IMR-90 (cell line): ENCODE results near the gene MICAL3. TPM values are rescaled to one million over a fixed set of nuclear protein-coding genes. Genes with fewer than 3 reads are reported as not detected.

ENCODE experiments used
- ATAC-seq: fragments of 200-7000 bp; cut with Tn5 transposase; 2 replicates; pipeline ENCODE4 v1.9.1; 2020; ENCODE audit warnings: low read depth, mild to moderate bottlenecking, moderate library complexity
- BruUV-seq: library from RNA; stranded (reverse); fragments of 400-500 nt; replicated peaks from 2 replicates; lab custom pipeline; 2021; lab: Mats Ljungman, UMichigan
- CTCF ChIA-PET: fragments of 300-600 bp; formaldehyde crosslinking; extraction: SDS; loops from one replicate; lab custom pipeline; 2021; ENCODE audit warnings: antibody characterized with exemption; lab: Yijun Ruan, JAX
- POLR2A ChIA-PET: fragments of 300-600 bp; sonication (Branson Sonifier 250); formaldehyde crosslinking; loops from one replicate; lab custom pipeline; 2022; ENCODE audit warnings: antibody characterized with exemption; ENCODE audit not compliant: unreplicated experiment; lab: Charles Lee
- DNase-seq: peaks from one replicate; pipeline ENCODE4 v3.0.0; 2013
- H2AFZ ChIP-seq: replicated peaks from 2 replicates; pipeline ENCODE3; 2013; ENCODE audit warnings: low read length, mild to moderate bottlenecking; ENCODE audit not compliant: poor library complexity
- H2AK5ac ChIP-seq: 2 replicates; pipeline ENCODE4 v1.6.1; 2013; ENCODE audit warnings: low read depth, low read length, inconsistent platforms
- H2AK9ac ChIP-seq: replicated peaks from 2 replicates; pipeline ENCODE3; 2013; ENCODE audit warnings: mild to moderate bottlenecking, low read depth, low read length, moderate library complexity; ENCODE audit not compliant: poor library complexity
- H2BK120ac ChIP-seq: 2 replicates; pipeline ENCODE4 v1.6.1; 2013; ENCODE audit warnings: low read depth, low read length, inconsistent platforms
- H2BK15ac ChIP-seq: 3 replicates; pipeline ENCODE4 v1.6.1; 2013; ENCODE audit warnings: low read depth, low read length, inconsistent platforms
- H2BK20ac ChIP-seq: 2 replicates; pipeline ENCODE4 v1.6.1; 2013; ENCODE audit warnings: low read depth, mild to moderate bottlenecking, inconsistent platforms, low read length, moderate library complexity
- H2BK5ac ChIP-seq: 2 replicates; pipeline ENCODE4 v1.6.1; 2013; ENCODE audit warnings: mild to moderate bottlenecking, low read depth, low read length, inconsistent platforms; ENCODE audit not compliant: poor library complexity, severe bottlenecking
- H3K14ac ChIP-seq: replicated peaks from 2 replicates; pipeline ENCODE4 v1.6.1; 2013; ENCODE audit warnings: low read depth, low read length, inconsistent platforms
- H3K18ac ChIP-seq: 2 replicates; pipeline ENCODE4 v1.6.1; 2013; ENCODE audit warnings: low read depth, low read length, control low read depth
- H3K23ac ChIP-seq: 2 replicates; pipeline ENCODE4 v1.6.1; 2013; ENCODE audit warnings: low read depth, low read length, inconsistent platforms
- H3K27ac ChIP-seq: 2 replicates; pipeline ENCODE4 v1.5.1; 2013; ENCODE audit warnings: mild to moderate bottlenecking, control low read depth, low read length; ENCODE audit not compliant: insufficient read depth
- H3K27me3 ChIP-seq: 2 replicates; pipeline ENCODE4 v1.6.1; 2013; ENCODE audit warnings: low read length; ENCODE audit not compliant: control insufficient read depth, insufficient read depth
- H3K36me3 ChIP-seq: 2 replicates; pipeline ENCODE4 v1.6.1; 2013; ENCODE audit warnings: low read length, mixed read lengths; ENCODE audit not compliant: control insufficient read depth, insufficient read depth
- H3K4ac ChIP-seq: 2 replicates; pipeline ENCODE4 v1.6.1; 2013; ENCODE audit warnings: low read depth, low read length, inconsistent platforms
- H3K4me1 ChIP-seq: 2 replicates; pipeline ENCODE4 v1.6.1; 2013; ENCODE audit warnings: low read length, mixed read lengths; ENCODE audit not compliant: control insufficient read depth, insufficient read depth
- H3K4me2 ChIP-seq: 2 replicates; pipeline ENCODE4 v1.6.1; 2013; ENCODE audit warnings: low read depth, mild to moderate bottlenecking, control low read depth, low read length, moderate library complexity
- H3K4me3 ChIP-seq: 2 replicates; pipeline ENCODE4 v1.5.1; 2013; ENCODE audit warnings: low read depth, mild to moderate bottlenecking, control low read depth, low read length, moderate library complexity; ENCODE audit not compliant: insufficient read depth
- H3K56ac ChIP-seq: 2 replicates; pipeline ENCODE4 v1.6.1; 2013; ENCODE audit warnings: low read length, inconsistent platforms; ENCODE audit not compliant: insufficient read depth; ENCODE audit errors: extremely low read depth
- H3K79me1 ChIP-seq, 2 experiments: 2 replicates each; pipeline ENCODE4 v1.6.1; 2013; ENCODE audit warnings: low read length in 2 of 2, inconsistent platforms in 1 of 2, low read depth in 1 of 2
- H3K9ac ChIP-seq: 2 replicates; pipeline ENCODE4 v1.6.1; 2013; ENCODE audit warnings: low read depth, low read length, control low read depth
- H3K9me1 ChIP-seq: 2 replicates; pipeline ENCODE4 v1.6.1; 2013; ENCODE audit warnings: low read length, inconsistent platforms; ENCODE audit not compliant: insufficient read depth
- H3K9me3 ChIP-seq: 2 replicates; pipeline ENCODE4 v1.6.1; 2013; ENCODE audit warnings: low read length; ENCODE audit not compliant: control insufficient read depth, insufficient read depth
- H4K20me1 ChIP-seq: 2 replicates; pipeline ENCODE4 v1.6.1; 2013; ENCODE audit warnings: low read length, inconsistent platforms; ENCODE audit not compliant: insufficient read depth
- H4K5ac ChIP-seq: 2 replicates; pipeline ENCODE4 v1.6.1; 2013; ENCODE audit warnings: mild to moderate bottlenecking, low read depth, low read length, control low read depth
- H4K8ac ChIP-seq, 2 experiments: 2 replicates each; pipeline ENCODE4 v1.6.1; 2013; ENCODE audit warnings: low read depth in 2 of 2, low read length in 2 of 2, control low read depth in 1 of 2, inconsistent platforms in 1 of 2
- H4K91ac ChIP-seq: 2 replicates; pipeline ENCODE4 v1.6.1; 2013; ENCODE audit warnings: low read depth, low read length, inconsistent platforms; ENCODE audit not compliant: insufficient read depth
- BHLHE40 ChIP-seq: fragments of 150-350 bp; IDR thresholded peaks from 2 replicates; pipeline ENCODE4 v1.6.1; 2016; ENCODE audit warnings: mild to moderate bottlenecking, low read depth, low read length
- CEBPB ChIP-seq: IDR thresholded peaks from 2 replicates; pipeline ENCODE4 v1.6.1; 2012; ENCODE audit warnings: low read depth, low read length, improper control_type of control experiment
- CHD1 ChIP-seq: IDR thresholded peaks from 2 replicates; pipeline ENCODE4 v1.6.1; 2012; ENCODE audit warnings: low read depth, low read length, improper control_type of control experiment
- CTCF ChIP-seq: conservative IDR thresholded peaks from 2 replicates; pipeline ENCODE4 v1.5.1; 2012; ENCODE audit warnings: mild to moderate bottlenecking, low read depth, low read length, improper control_type of control experiment
- FOS ChIP-seq: fragments of 150-350 bp; IDR thresholded peaks from 2 replicates; pipeline ENCODE4 v1.6.1; 2016; ENCODE audit warnings: low read depth, low read length
- MAFK ChIP-seq: IDR thresholded peaks from 2 replicates; pipeline ENCODE4 v1.6.1; 2012; ENCODE audit warnings: low read depth, low read length, improper control_type of control experiment
- POLR2A ChIP-seq: IDR thresholded peaks from 2 replicates; pipeline ENCODE4 v1.6.1; 2012; ENCODE audit warnings: mild to moderate bottlenecking, low read depth, low read length
- RAD21 ChIP-seq: IDR thresholded peaks from 2 replicates; pipeline ENCODE4 v1.6.1; 2012; ENCODE audit warnings: low read length, improper control_type of control experiment
- RCOR1 ChIP-seq: IDR thresholded peaks from 2 replicates; pipeline ENCODE4 v1.6.1; 2012; ENCODE audit warnings: mild to moderate bottlenecking, low read length, improper control_type of control experiment; ENCODE audit not compliant: insufficient replicate concordance
- USF2 ChIP-seq: fragments of 150-350 bp; IDR thresholded peaks from 2 replicates; pipeline ENCODE4 v1.6.1; 2017; ENCODE audit warnings: mild to moderate bottlenecking, antibody characterized with exemption, low read length, low read depth
- WGBS, 2 experiments: methylation state at CpG; one replicate each; pipeline versions ENCODE4 v1.1.5 to v1.1.7; 2013; ENCODE audit warnings: missing lambda C conversion rate in 2 of 2; ENCODE audit not compliant: insufficient read length in 1 of 2; ENCODE audit errors: extremely low coverage in 2 of 2; 5-methylcytosine and 5-hydroxymethylcytosine counted together
- dilution Hi-C: fragments of 300-500 bp; cut with HindIII; formaldehyde crosslinking; loops from one replicate; pipeline ENCODE4 v1.14.3; 2018; ENCODE audit warnings: low sequenced_read_pairs; ENCODE audit not compliant: unreplicated experiment
- in situ Hi-C: fragments of 300-500 bp; cut with MboI; formaldehyde crosslinking; loops from 3 replicates; pipeline ENCODE4 v1.14.3; 2019; ENCODE audit warnings: low sequenced_read_pairs, inconsistent platforms, mixed read lengths
- intact Hi-C: fragments of 100-400 bp; cut with micrococcal nuclease; formaldehyde crosslinking; loops from 2 replicates; pipeline ENCODE4 v1.10.0; 2022
- polyA plus RNA-seq, 3 experiments: library from polyadenylated mRNA; depleted of rRNA; stranded (reverse); fragments of >200 nt; gene quantifications; 2 replicates each; pipeline ENCODE4 v1.2.3, GENCODE V29; 2012; ENCODE audit warnings: low replicate concordance in 1 of 3
- total RNA-seq: library from RNA; depleted of rRNA; stranded (reverse); fragments of >200 nt; gene quantifications from 2 replicates; pipeline ENCODE4 v1.2.3, GENCODE V29; 2012

The MICAL3 gene
- total and polyA plus RNA-seq, 2 of the 4 experiments (the other 2 are of a cell fraction), result 17.6 to 26.8 TPM

- Histone ChIP-seq H3K18ac (no peak overlapping the region), H3K79me1 (no peaks in the 10 kb centered on the region), H2BK20ac (no peak overlapping the region), H3K27ac (no peak overlapping the region), H2AK9ac (no peak overlapping the region), H4K91ac (no peak overlapping the region), H4K5ac (no peak overlapping the region), H2AFZ (no peak overlapping the region), H3K9ac (no peak overlapping the region), H3K9me1 (no peaks in the 10 kb centered on the region), H3K4me2 (no peak overlapping the region), H3K27me3 (no peaks in the 10 kb centered on the region), H3K36me3 (peaks cover 41% of the 10 kb centered on the region), H2BK5ac (no peak overlapping the region), H3K23ac (no peak overlapping the region), H2BK15ac (no peak overlapping the region), H4K8ac (no peak overlapping the region), H4K20me1 (no peaks in the 10 kb centered on the region; the same call in 1 of the 2 replicates), H3K4me1 (no peaks in the 10 kb centered on the region), H2BK120ac (no peak overlapping the region), H3K14ac (no peak overlapping the region), H2AK5ac (no peak overlapping the region), H3K9me3 (no peaks in the 10 kb centered on the region), H3K56ac (no peak overlapping the region), H3K4ac (no peak overlapping the region), H3K4me3 (no peak overlapping the region)
- no CpG with 5 or more reads among the region's 14 CpGs for WGBS, 2 experiments
- BruUV-seq, result no TSS peak
- TF ChIP-seq POLR2A, result no peak
- no peak for TF ChIP-seq FOS
- TF ChIP-seq CEBPB, result no peak
- no peak for TF ChIP-seq MAFK
- TF ChIP-seq RCOR1, result no peak
- TF ChIP-seq USF2, result no peak
- TF ChIP-seq CTCF, result no peak
- no peak for TF ChIP-seq BHLHE40
- TF ChIP-seq CHD1, result no peak
- no peak for TF ChIP-seq RAD21
- no peak for ATAC-seq
- ChIA-PET CTCF (no interaction called here), POLR2A (no interaction called here)
- in situ Hi-C loops, result loop anchor here (25.0 kb wide), 1 partner anchor 729 kb away; the partner anchor contains the start of gene IL17RA
- dilution Hi-C loops, result no loop called here
- intact Hi-C loops, result no loop called here
- DNase-seq, result no peak
Measured at GRCh38 chr22:17816649-17817048, 207.7 kb downstream of the MICAL3 start.
